Trophoblast cell (in vitro differentiated cells and primary cell): Measurements from ENCODE around the gene SDC3.

Experiments
- DNase-seq, 2 donors: peaks; one replicate each; pipeline ENCODE4 v3.0.0-alpha.2; 2016
- H2AFZ ChIP-seq: 2 replicates; pipeline ENCODE4 v1.6.1; 2013; ENCODE audit warnings: low read length, moderate library complexity, mild to moderate bottlenecking; ENCODE audit not compliant: insufficient read depth, poor library complexity
- H2AK5ac ChIP-seq: 2 replicates; pipeline ENCODE4 v1.6.1; 2013; ENCODE audit warnings: mild to moderate bottlenecking, low read length
- H2BK120ac ChIP-seq: 2 replicates; pipeline ENCODE4 v1.6.1; 2013; ENCODE audit warnings: low read length, mild to moderate bottlenecking, moderate library complexity; ENCODE audit not compliant: insufficient read depth, poor library complexity
- H2BK12ac ChIP-seq: 2 replicates; pipeline ENCODE4 v1.6.1; 2013; ENCODE audit warnings: mild to moderate bottlenecking, low read length, moderate library complexity
- H2BK5ac ChIP-seq: 2 replicates; pipeline ENCODE4 v1.6.1; 2013; ENCODE audit warnings: low read length, low read depth, moderate library complexity, mild to moderate bottlenecking; ENCODE audit not compliant: poor library complexity
- H3K14ac ChIP-seq: 2 replicates; pipeline ENCODE4 v1.6.1; 2013; ENCODE audit warnings: mild to moderate bottlenecking, low read length
- H3K18ac ChIP-seq: 2 replicates; pipeline ENCODE4 v1.6.1; 2013; ENCODE audit warnings: mild to moderate bottlenecking, low read length
- H3K23ac ChIP-seq: 2 replicates; pipeline ENCODE4 v1.6.1; 2013; ENCODE audit warnings: low read length
- H3K27ac ChIP-seq: 2 replicates; pipeline ENCODE4 v1.5.1; 2013; ENCODE audit warnings: low read depth, mild to moderate bottlenecking, inconsistent platforms, low read length, moderate library complexity
- H3K27me3 ChIP-seq: 2 replicates; pipeline ENCODE4 v1.6.1; 2013; ENCODE audit warnings: inconsistent platforms, mild to moderate bottlenecking, low read length, moderate library complexity; ENCODE audit not compliant: insufficient read depth
- H3K36me3 ChIP-seq, 2 experiments: 1 replicate in 1 of 2; 2 replicates in 1 of 2; pipeline ENCODE4 v1.6.1; 2013; ENCODE audit warnings: low read length in 2 of 2, mild to moderate bottlenecking in 2 of 2, moderate library complexity in 1 of 2; ENCODE audit not compliant: insufficient read depth in 2 of 2, control insufficient read depth in 1 of 2
- H3K4ac ChIP-seq: 2 replicates; pipeline ENCODE4 v1.6.1; 2013; ENCODE audit warnings: low read depth, mild to moderate bottlenecking, low read length, moderate library complexity
- H3K4me1 ChIP-seq, 2 experiments: 1 replicate in 1 of 2; 2 replicates in 1 of 2; pipeline ENCODE4 v1.6.1; 2013; ENCODE audit warnings: low read length in 2 of 2, mild to moderate bottlenecking in 2 of 2, moderate library complexity in 1 of 2; ENCODE audit not compliant: insufficient read depth in 2 of 2, control insufficient read depth in 1 of 2
- H3K4me2 ChIP-seq: 2 replicates; pipeline ENCODE4 v1.6.1; 2013; ENCODE audit warnings: inconsistent platforms, mild to moderate bottlenecking, low read length, moderate library complexity
- H3K4me3 ChIP-seq: 2 replicates; pipeline ENCODE4 v1.5.1; 2013; ENCODE audit warnings: mild to moderate bottlenecking, low read depth, low read length, inconsistent platforms
- H3K79me1 ChIP-seq: one replicate; pipeline ENCODE4 v1.6.1; 2013; ENCODE audit warnings: low read length
- H3K79me2 ChIP-seq: 2 replicates; pipeline ENCODE4 v1.6.1; 2013; ENCODE audit warnings: low read length, mild to moderate bottlenecking; ENCODE audit not compliant: control insufficient read depth, insufficient read depth, poor library complexity
- H3K9ac ChIP-seq: 2 replicates; pipeline ENCODE4 v1.6.1; 2013; ENCODE audit warnings: mild to moderate bottlenecking, low read length
- H3K9me3 ChIP-seq: 2 replicates; pipeline ENCODE4 v1.6.1; 2013; ENCODE audit warnings: low read depth, mild to moderate bottlenecking, control low read depth, inconsistent platforms, low read length; ENCODE audit not compliant: insufficient read depth
- H4K12ac ChIP-seq: 2 replicates; pipeline ENCODE4 v1.6.1; 2013; ENCODE audit warnings: low read depth, mild to moderate bottlenecking, low read length, moderate library complexity
- H4K8ac ChIP-seq: 2 replicates; pipeline ENCODE4 v1.6.1; 2013; ENCODE audit warnings: low read depth, mild to moderate bottlenecking, low read length, moderate library complexity
- H4K91ac ChIP-seq: one replicate; pipeline ENCODE4 v1.6.1; 2013; ENCODE audit warnings: low read depth, mild to moderate bottlenecking, low read length, moderate library complexity
- WGBS: extraction: QIAGEN DNeasy Blood & Tissue Kit; methylation state at CpG from one replicate; pipeline ENCODE4 v1.1.7; 2013; ENCODE audit warnings: missing lambda C conversion rate; ENCODE audit not compliant: insufficient read length, insufficient coverage; ENCODE audit errors: extremely low coverage; 5-methylcytosine and 5-hydroxymethylcytosine counted together

The SDC3 gene

DNA sequence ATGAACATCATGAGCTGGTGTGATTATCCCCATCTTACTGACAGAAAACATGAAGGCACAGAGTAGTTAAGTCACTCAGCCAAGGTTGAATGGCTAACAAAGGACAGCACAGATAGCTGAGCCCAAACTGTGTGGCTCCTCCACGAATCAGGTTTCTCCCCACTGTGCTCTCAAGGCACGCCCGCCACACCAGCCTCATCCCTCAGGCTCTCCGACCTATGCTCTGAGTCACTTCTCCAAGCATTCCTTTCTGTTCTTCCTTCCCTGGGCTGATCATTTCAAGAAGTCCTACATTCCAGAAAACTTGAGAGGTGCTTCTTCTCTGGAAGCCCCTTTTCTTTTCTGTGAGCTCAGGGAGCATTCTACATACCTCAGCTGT is 25.3 kb upstream of the SDC3 start:
- Histone ChIP-seq H3K14ac (no peak overlapping the region), H3K4me2 (peak overlapping the region; percentile 11), H2BK5ac (no peak overlapping the region), H3K4ac (no peak overlapping the region), H2AFZ (no peak overlapping the region), H3K27me3 (no peaks in the 10 kb centered on the region), H4K12ac (no peak overlapping the region), H3K18ac (no peak overlapping the region), H4K8ac (no peak overlapping the region), H3K4me3 (no peak overlapping the region), H3K4me1 (peaks cover 16 to 28% of the 10 kb centered on the region in 2 experiments), H2AK5ac (no peak overlapping the region), H3K79me1 (peaks cover 5% of the 10 kb centered on the region), H3K79me2 (no peaks in the 10 kb centered on the region), H2BK120ac (no peak overlapping the region), H3K9me3 (peaks cover 2% of the 10 kb centered on the region), H3K27ac (peak overlapping the region; percentile 86), H3K36me3 (peaks cover 36 to 49% of the 10 kb centered on the region in 2 experiments), H3K23ac (no peak overlapping the region), H3K9ac (no peak overlapping the region), H4K91ac (no peak overlapping the region), H2BK12ac (no peak overlapping the region)
- WGBS: no CpG with 5 or more reads among the region's 4 CpGs
- peak; percentile 52 to 59 for DNase-seq

- Histone ChIP-seq H2BK120ac (no peak overlapping the region), H3K14ac (no peak overlapping the region), H3K9me3 (no peaks in the 10 kb centered on the region), H3K79me2 (no peaks in the 10 kb centered on the region), H2BK12ac (no peak overlapping the region), H4K91ac (no peak overlapping the region), H4K8ac (no peak overlapping the region), H2AK5ac (no peak overlapping the region), H3K79me1 (peaks cover 5% of the 10 kb centered on the region), H2BK5ac (no peak overlapping the region), H3K27ac (no peak overlapping the region), H3K9ac (no peak overlapping the region), H3K4me3 (no peak overlapping the region), H3K27me3 (no peaks in the 10 kb centered on the region), H4K12ac (no peak overlapping the region), H3K4me1 (peaks cover 16 to 25% of the 10 kb centered on the region in 2 experiments), H3K23ac (no peak overlapping the region), H3K4ac (no peak overlapping the region), H2AFZ (no peak overlapping the region), H3K4me2 (no peak overlapping the region), H3K36me3 (peaks cover 19 to 27% of the 10 kb centered on the region in 2 experiments), H3K18ac (no peak overlapping the region)
- DNase-seq: no peak
- no CpG with 5 or more reads among the region's 6 CpGs for WGBS
Observed at GRCh38 chr1:30930631-30931173, 22.1 kb upstream of the SDC3 start.

- H3K79me2 ChIP-seq: no peaks in the 10 kb centered on the region
- peaks cover 12 to 21% of the 10 kb centered on the region in 2 experiments for H3K4me1 ChIP-seq
- H3K23ac ChIP-seq: no peak overlapping the region
- H3K9me3 ChIP-seq: no peaks in the 10 kb centered on the region
- H3K9ac ChIP-seq: no peak overlapping the region
- H3K4me3 ChIP-seq: no peak overlapping the region
- no peak overlapping the region for H3K18ac ChIP-seq
- H2BK12ac ChIP-seq: no peak overlapping the region
- H3K79me1 ChIP-seq: peaks cover 5% of the 10 kb centered on the region
- H4K12ac ChIP-seq: no peak overlapping the region
- H3K27ac ChIP-seq: no peak overlapping the region
- H2BK5ac ChIP-seq: no peak overlapping the region
- peaks cover 19 to 22% of the 10 kb centered on the region in 2 experiments for H3K36me3 ChIP-seq
- no peaks in the 10 kb centered on the region for H3K27me3 ChIP-seq
- H3K4me2 ChIP-seq: no peak overlapping the region
- H2AK5ac ChIP-seq: no peak overlapping the region
- peak in 1 of 2 donors; percentile 40 for DNase-seq
- H3K4ac ChIP-seq: no peak overlapping the region
- H2BK120ac ChIP-seq: no peak overlapping the region
- no peak overlapping the region for H4K91ac ChIP-seq
- WGBS: no CpG with 5 or more reads among the region's 8 CpGs
- no peak overlapping the region for H2AFZ ChIP-seq
- no peak overlapping the region for H4K8ac ChIP-seq
- H3K14ac ChIP-seq: no peak overlapping the region
Observed at GRCh38 chr1:30929944-30930525, 21.5 kb upstream of the SDC3 start.

DNA sequence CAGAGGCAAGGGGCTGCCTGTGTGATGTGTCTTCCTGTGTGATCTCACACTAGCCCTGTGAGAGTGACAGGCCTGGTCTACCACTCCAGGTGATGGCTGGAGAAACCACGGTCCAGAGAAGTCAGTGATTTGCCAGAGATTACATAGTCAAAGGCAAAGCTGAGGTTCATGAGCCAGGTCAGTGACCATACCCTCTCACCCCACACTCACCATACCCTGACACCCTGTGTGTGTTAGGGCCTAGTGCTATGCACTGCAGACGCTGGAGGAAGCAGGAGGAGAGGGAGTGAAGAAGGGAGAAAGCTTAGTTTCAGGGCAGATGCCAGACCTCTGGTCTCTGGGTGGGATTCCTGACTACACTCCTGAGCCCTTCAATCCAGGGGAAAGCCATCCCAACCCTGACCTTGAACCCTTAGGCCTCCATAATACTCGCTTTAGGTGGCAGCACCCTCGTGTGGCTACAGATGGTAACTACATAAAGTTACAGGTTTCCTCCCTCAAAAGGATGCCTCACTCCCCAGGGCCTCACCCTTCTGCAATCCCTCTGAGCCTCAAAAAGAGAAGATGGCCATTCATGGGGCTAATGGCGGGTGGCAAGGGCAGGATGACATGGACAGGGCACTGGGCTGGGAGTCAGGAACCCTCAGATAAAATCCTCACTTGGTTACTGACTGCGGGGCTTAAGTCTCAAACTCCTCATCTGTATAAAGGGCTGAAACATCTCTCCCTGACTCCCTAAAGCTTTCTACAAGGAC is 20.8 kb upstream of the SDC3 start:
- no peak overlapping the region for H2BK5ac ChIP-seq
- no peak overlapping the region for H3K9ac ChIP-seq
- peak in 1 of 2 donors; percentile 74 for DNase-seq
- peak overlapping the region; percentile 12 for H3K27ac ChIP-seq
- H3K23ac ChIP-seq: no peak overlapping the region
- no peaks in the 10 kb centered on the region for H3K27me3 ChIP-seq
- H3K4me1 ChIP-seq: peaks cover 8 to 14% of the 10 kb centered on the region in 2 experiments
- no peak overlapping the region for H2BK12ac ChIP-seq
- no peak overlapping the region for H2BK120ac ChIP-seq
- H3K4me2 ChIP-seq: no peak overlapping the region
- H4K91ac ChIP-seq: no peak overlapping the region
- no peak overlapping the region for H3K4ac ChIP-seq
- no peak overlapping the region for H3K4me3 ChIP-seq
- H2AFZ ChIP-seq: no peak overlapping the region
- H3K79me2 ChIP-seq: no peaks in the 10 kb centered on the region
- H4K12ac ChIP-seq: no peak overlapping the region
- H4K8ac ChIP-seq: no peak overlapping the region
- WGBS: no CpG with 5 or more reads among the region's 6 CpGs
- no peak overlapping the region for H3K18ac ChIP-seq
- no peak overlapping the region for H2AK5ac ChIP-seq
- no peaks in the 10 kb centered on the region for H3K9me3 ChIP-seq
- peaks cover 2% of the 10 kb centered on the region for H3K79me1 ChIP-seq
- H3K14ac ChIP-seq: no peak overlapping the region
- H3K36me3 ChIP-seq: peaks cover 16 to 19% of the 10 kb centered on the region in 2 experiments
